GM19468 (cell line): Measurements from ENCODE around the gene CELSR1.

Experiments used
- ATAC-seq: cut with Tn5 transposase; IDR thresholded peaks from one replicate; pipeline ENCODE4 v1.9.1; 2021; ENCODE audit warnings: mild to moderate bottlenecking, moderate library complexity, moderate number of reproducible peaks; ENCODE audit not compliant: unreplicated experiment; ENCODE audit errors: extremely low read depth

Gene CELSR1

DNA sequence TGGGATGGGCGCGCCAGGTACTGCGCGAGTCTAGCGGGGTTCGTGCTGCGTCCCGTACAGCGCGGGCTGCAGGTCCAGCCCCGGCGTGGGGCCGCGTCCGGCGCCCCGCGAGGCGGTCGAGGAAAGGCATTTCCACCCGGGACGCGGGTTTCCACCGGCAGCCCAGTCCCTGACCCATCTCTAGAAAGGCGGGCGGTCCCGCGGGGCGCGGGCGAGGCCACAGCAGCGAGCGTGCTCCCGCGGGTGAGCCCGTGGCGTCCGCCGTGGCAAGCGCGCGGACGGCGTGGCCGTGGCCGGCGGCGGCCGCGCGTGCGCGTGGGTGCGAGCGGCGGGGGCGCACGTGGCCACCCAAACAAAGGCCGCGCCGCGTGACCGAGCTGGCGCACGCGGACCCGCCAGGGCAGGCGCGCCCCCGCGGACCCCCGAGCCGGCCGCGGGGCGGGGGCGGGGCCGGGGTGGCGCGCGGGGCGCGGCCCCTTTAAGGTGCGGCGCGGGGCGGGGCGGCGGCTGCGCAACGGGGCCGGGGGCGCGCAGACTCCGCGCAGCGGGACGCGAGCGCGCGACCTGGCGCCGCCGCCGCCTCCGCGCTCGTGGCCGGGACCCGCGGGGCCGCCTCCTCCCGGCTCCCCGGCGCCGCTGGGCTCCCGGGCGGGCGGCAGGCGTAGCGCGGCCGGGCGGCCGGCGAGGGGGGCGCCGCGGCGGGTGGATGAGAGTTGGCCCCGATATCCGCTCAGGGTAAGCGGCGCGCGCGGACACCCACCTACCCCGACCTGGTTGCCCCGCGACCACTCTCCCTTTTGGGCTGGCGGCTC lies 39.3 kb upstream of the CELSR1 start:
- ATAC-seq = peak; percentile 35

GRCh38 chr22:46575911-46576555 lies 38.6 kb upstream of the CELSR1 start:
- no peak for ATAC-seq

GRCh38 chr22:46574993-46575910 lies 37.8 kb upstream of the CELSR1 start:
- ATAC-seq = no peak

- ATAC-seq = no peak
Measured at GRCh38 chr22:46574438-46574992, 37.1 kb upstream of the CELSR1 start.

GRCh38 chr22:46573781-46574437 lies 36.5 kb upstream of the CELSR1 start:
- no peak for ATAC-seq

DNA sequence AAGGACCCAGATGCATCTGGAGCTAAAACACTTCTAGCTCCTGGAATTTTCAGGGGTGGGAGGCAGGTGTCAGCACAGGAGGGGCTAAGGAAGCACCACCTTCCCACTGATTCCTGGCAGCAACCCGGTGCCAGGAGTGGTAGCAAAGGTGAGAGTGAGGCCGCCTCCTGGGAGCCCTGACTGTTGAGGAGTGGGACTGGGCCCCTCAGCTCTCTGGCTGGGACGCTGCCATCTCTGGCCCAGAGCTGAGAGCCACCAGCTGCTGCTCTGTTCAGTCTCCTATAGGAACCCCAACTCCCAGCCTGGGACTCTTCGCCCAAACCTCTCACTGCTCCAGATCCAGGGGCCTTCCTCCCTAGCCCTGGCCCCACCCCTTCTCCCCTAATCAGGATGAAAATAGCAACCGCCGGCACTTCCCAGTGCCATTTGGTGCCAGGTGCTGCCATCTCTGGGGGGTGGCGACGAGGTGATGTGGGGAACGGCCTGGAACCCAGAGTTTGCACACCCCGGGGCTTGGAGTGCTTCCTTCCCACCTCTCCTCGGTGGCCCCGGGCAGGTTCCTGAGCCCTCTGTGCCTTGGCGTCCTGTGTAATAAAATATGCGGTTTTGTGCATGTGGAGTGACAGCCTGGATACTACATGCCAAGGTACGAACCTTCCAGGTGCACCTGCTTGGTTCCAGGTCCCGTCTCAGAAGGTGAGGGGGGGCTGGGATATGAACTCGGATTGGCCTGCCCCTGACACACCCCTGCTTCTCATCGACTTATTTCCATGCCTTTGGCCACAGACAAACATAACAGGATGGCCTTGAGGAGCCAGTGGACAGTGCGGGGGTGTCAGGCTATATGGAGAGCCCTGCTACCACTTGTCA lies 35.7 kb upstream of the CELSR1 start:
- no peak for ATAC-seq

- no peak for ATAC-seq
Measured at GRCh38 chr22:46571642-46572250, 34.3 kb upstream of the CELSR1 start.

DNA sequence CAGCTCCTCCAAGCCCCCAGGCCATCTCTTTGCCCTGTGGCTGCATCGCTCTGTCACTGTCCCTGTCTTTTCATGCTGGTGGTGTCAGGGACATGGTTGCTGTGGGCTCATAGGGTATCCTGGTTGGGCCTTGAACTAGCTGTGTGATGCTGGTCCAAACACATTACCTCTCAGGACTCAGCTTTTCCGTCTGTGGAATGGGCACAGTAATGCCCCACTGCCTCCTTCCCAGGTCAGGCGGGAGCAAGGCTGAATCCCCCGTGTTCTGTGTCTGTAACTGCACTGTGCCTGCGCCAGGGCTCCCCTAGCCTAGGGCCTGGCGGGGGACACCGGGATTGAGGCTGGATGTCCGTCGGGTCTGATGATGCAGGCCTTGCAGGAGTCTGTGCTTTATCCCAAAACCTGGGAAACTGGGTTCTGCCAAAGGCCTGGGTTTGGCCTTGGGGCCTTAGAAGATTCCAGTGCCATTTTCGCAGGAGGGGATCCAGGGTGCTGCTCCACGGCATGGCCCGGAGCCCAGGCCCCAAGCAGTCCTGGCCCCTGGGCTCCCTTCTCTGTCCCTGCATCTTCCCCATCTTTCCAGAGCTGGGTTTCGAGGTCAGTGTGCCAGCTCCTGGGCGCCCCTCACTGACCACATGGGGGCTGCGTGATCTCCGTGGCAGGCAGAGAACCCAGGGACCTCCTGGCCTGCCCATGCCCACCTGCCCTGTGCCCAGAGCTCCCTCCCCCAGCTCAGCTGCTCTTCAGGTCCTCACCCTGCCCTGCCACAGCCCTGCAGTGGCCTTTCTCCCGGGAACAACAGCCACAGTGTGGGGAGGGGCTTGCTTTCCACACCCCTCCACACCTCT lies 32.7 kb upstream of the CELSR1 start:
- ATAC-seq = no peak

DNA sequence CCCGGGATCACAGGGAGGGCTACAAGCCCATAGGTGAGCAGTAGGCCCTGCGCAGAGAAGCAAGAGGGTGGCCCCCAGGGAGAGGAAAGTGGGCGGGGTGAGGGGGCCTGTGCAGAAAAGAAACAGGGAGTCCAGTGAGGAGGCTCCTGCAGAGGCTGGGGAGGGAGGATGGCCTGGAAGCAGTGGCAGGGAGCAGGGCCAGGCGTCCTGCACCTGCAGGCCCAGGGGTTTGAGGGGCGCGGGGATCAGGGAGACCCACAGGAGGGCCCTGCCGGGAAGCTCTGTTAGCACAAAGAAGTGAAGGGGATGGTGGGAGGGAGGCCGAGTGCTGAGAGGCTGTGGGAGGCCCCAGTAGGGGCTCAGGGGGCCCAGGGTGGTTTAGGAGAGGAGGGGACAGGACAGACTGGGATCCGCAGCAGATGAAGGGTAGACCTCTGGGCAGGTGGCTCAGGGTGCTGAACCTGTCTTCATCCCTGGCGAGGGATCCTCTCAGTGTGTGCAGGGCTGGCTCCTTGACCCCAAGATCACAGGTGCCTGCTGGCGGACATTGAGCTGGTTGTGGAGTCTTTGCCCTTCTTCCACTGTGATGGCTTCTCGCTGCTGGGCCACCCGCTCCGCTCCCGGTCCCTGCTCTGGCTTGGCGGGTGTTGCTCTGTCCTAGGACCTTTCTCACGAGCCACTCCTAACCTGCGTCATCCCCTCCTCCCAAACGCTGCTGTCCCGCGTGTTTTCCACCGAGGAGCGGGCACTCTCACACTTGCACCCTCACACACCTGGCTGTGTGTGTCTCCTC lies 31.8 kb upstream of the CELSR1 start:
- no peak for ATAC-seq

DNA sequence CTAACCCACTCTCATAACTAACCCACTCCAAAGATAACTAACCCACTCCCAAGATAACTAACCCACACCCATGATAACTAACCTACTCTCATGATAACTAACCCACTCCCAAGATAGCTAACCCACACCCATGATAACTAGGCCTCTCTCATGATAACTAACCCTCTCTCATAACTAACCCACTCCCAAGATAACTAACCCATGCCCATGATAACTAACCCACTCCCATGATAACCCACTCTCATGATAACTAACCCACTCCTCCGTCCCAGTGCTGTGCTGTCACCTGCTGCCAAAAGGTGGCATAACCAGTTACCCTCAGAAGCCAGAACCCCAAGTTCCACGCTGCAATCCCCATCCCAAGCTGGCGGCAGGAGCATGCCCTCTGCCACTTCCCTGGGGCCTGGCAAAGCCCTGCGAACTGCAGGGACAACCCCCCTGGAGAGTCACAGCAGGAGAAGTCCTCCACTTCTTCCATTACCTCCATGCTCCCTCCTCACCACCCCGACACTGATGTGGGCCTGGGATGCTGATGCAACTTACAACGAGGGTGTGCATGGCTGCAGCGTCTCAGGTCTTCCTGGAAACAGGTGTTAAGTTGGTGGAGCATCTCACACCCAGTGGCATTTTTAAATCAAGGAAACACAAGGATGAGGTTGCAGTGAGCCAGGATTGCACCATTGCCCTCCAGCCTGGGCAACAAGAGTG lies 30.8 kb upstream of the CELSR1 start:
- no peak for ATAC-seq

- no peak for ATAC-seq
Measured at GRCh38 chr22:46567471-46567870, 30.1 kb upstream of the CELSR1 start.

GRCh38 chr22:46564084-46564714 lies 26.8 kb upstream of the CELSR1 start:
- no peak for ATAC-seq

DNA sequence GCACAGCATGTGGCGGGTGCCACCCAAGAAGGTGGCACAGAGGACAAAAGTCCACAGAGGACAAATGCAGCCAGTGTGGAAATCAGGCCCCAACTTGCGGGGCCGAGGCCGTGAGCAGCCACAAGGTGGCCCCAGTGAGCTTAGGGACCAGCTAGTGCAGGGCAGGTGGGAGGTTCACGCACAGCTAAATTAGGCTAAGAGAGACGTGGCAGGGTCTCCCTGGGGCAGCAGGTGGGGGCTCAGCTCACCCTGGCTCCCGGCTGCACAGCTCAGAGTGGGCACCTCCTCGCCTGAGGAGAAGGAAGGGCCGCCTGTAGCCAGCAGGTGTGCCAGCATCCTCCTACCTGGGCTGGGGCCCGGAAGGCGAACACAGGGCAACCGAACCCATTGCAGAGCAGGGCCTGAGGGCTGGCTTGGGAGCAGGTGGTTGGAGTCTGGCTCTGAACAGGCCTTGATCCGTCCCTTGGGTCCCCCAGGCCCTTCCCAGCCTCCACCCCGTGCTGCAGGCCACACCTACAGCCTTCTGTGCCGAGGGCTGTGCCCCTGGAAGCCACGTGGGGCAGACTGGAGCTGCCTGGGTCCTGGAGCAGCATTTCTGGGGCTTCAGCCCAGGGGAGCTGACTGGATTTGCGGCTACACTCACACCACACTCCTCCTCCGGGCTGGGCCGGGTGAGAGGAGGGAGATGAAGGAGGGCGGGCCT lies 26.1 kb upstream of the CELSR1 start:
- ATAC-seq = no peak

- ATAC-seq = no peak
Measured at GRCh38 chr22:46561435-46561905, 24.1 kb upstream of the CELSR1 start.

DNA sequence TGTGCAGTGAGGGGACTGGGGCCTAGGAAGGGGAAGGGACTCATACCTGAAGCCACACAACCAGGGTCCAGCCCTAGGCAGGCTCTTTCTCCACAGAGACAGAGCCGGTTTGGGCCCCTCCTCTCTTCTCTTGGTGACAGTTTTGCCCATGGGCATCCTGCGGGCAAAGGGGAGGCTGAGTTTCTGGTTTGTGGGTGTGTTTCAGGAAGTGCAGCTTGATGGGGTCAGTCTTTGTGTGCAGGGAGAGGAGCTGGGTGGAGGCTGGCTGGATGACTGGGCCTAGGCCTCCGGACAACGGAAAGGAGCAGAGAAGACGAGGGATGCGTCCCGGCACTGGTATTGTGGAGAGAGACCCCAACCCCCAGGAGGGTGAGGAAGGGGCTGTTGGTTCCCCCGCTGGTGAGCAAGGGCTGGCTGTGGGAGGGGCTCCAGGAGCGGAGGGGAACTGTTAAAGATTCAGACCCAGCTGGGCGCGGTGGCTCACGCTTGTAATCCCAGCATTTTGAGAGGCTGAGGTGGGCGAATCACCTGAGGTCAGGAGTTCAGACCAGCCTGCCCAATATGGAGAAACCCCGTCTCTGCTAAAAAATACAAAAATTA lies 23.4 kb upstream of the CELSR1 start:
- no peak for ATAC-seq
